HepG2 (cell line): ENCODE measurements around the gene CAVIN1. TPM values are rescaled to one million over a fixed set of nuclear protein-coding genes. Genes with fewer than 3 reads are reported as not detected.
A peak's percentile ranks its signal among the peaks of the same experiment; 100 is the strongest.

ENCODE experiments used
- ARID2 ChIP-seq: sonication (generic); formaldehyde crosslinking; IDR thresholded peaks from 2 replicates; pipeline ENCODE4 v1.8.1; 2022; ENCODE audit warnings: mild to moderate bottlenecking, missing genetic modification reagents, borderline replicate concordance
- CEBPB ChIP-seq: IDR thresholded peaks from 2 replicates; pipeline ENCODE4 v1.6.1; 2011; ENCODE audit warnings: low read depth, low read length, improper control_type of control experiment, borderline replicate concordance
- CREB1 ChIP-seq, 2 experiments: fragments of 450-650 bp in 1 of 2; IDR thresholded peaks; 2 replicates each; pipeline ENCODE4 v1.6.1; 2016 to 2017; ENCODE audit warnings: control low read depth in 1 of 2, mild to moderate bottlenecking in 1 of 2, missing compliant biosample characterization in 1 of 2, missing genetic modification characterization in 1 of 2
- DNMT3B ChIP-seq: conservative IDR thresholded peaks from 2 replicates; pipeline ENCODE4 v1.6.1; 2016; ENCODE audit warnings: missing biosample characterization, control low read depth
- EED ChIP-seq: sonication (generic); formaldehyde crosslinking; IDR thresholded peaks from 2 replicates; pipeline ENCODE4 v1.5.0; 2020; ENCODE audit warnings: mild to moderate bottlenecking, missing genetic modification reagents
- ELF3 ChIP-seq: IDR thresholded peaks from 2 replicates; pipeline ENCODE4 v1.6.1; 2016; ENCODE audit warnings: missing genetic modification reagents, missing compliant biosample characterization
- GLI4 ChIP-seq: sonication (generic); formaldehyde crosslinking; IDR thresholded peaks from 2 replicates; pipeline ENCODE4 v1.5.1; 2020; ENCODE audit warnings: missing genetic modification reagents, mild to moderate bottlenecking, moderate library complexity, borderline replicate concordance
- MLX ChIP-seq: IDR thresholded peaks from 2 replicates; pipeline ENCODE4 v1.6.1; 2016
- SAP130 ChIP-seq: IDR thresholded peaks from 2 replicates; pipeline ENCODE4 v1.6.1; 2016; ENCODE audit warnings: low read depth
- SMAD1 ChIP-seq: sonication (generic); formaldehyde crosslinking; IDR thresholded peaks from 2 replicates; pipeline ENCODE4 v1.4.0; 2020; ENCODE audit warnings: missing genetic modification reagents, low read depth, mild to moderate bottlenecking, borderline replicate concordance
- SNRNP70 ChIP-seq: fragments of 200-400 bp; formaldehyde crosslinking; IDR thresholded peaks from 2 replicates; pipeline ENCODE4 v1.6.1; 2017; ENCODE audit warnings: mild to moderate bottlenecking, low read depth, low read length, moderate library complexity
- SOX5 ChIP-seq: IDR thresholded peaks from 2 replicates; pipeline ENCODE4 v1.6.1; 2016; ENCODE audit warnings: borderline replicate concordance
- SPEN ChIP-seq: sonication (generic); formaldehyde crosslinking; IDR thresholded peaks from 2 replicates; pipeline ENCODE4 v1.5.1; 2020; ENCODE audit warnings: low read depth, mild to moderate bottlenecking, missing genetic modification reagents
- SRSF1 ChIP-seq: fragments of 200-400 bp; formaldehyde crosslinking; optimal IDR thresholded peaks from 2 replicates; pipeline ENCODE3; 2017; ENCODE audit warnings: mild to moderate bottlenecking, low read depth, low read length, moderate library complexity
- TGIF2 ChIP-seq: IDR thresholded peaks from 2 replicates; pipeline ENCODE4 v1.6.1; 2016; ENCODE audit warnings: control low read depth, missing compliant biosample characterization
- ZNF225 ChIP-seq: sonication (generic); formaldehyde crosslinking; IDR thresholded peaks from 2 replicates; pipeline ENCODE4 v1.4.0; 2020; ENCODE audit warnings: mild to moderate bottlenecking, missing genetic modification reagents
- ZNF333 ChIP-seq: sonication (generic); formaldehyde crosslinking; IDR thresholded peaks from 2 replicates; pipeline ENCODE4 v1.4.0; 2020; ENCODE audit warnings: mild to moderate bottlenecking, missing genetic modification reagents, borderline replicate concordance
- ZNF367 ChIP-seq: sonication (generic); formaldehyde crosslinking; IDR thresholded peaks from 2 replicates; pipeline ENCODE4 v1.4.0; 2020; ENCODE audit warnings: missing genetic modification reagents, borderline replicate concordance
- ZNF546 ChIP-seq: sonication (generic); formaldehyde crosslinking; conservative IDR thresholded peaks from 2 replicates; pipeline ENCODE4 v1.8.1; 2023; ENCODE audit warnings: mild to moderate bottlenecking, missing genetic modification reagents
- ZNF670 ChIP-seq: sonication (generic); formaldehyde crosslinking; IDR thresholded peaks from 2 replicates; pipeline ENCODE4 v1.8.0; 2022; ENCODE audit warnings: mild to moderate bottlenecking, missing genetic modification reagents, borderline replicate concordance
- ZNF737 ChIP-seq: sonication (generic); formaldehyde crosslinking; IDR thresholded peaks from 2 replicates; pipeline ENCODE4 v1.5.0; 2020; ENCODE audit warnings: missing genetic modification reagents, mild to moderate bottlenecking, borderline replicate concordance
- ZSCAN20 ChIP-seq: sonication (generic); formaldehyde crosslinking; IDR thresholded peaks from 2 replicates; pipeline ENCODE4 v1.4.0; 2020; ENCODE audit warnings: missing genetic modification reagents, mild to moderate bottlenecking, borderline replicate concordance
- polyA plus RNA-seq, 8 experiments: library from polyadenylated mRNA; depleted of rRNA in 3 of 8; stranded (reverse) in 7 of 8; unstranded in 1 of 8; fragments of >200 nt; fragmentation: Illumina TruSeq in 4 of 8; extraction: Trizol in 4 of 8; gene quantifications; 2 replicates each; pipeline versions ENCODE4 v1.2.1 to v1.2.3, GENCODE V29; 2011 to 2016; ENCODE audit warnings: low read depth in 4 of 8, missing spikeins in 1 of 8, mixed read lengths in 1 of 8; ENCODE audit not compliant: insufficient read depth in 1 of 8
- total RNA-seq, 5 experiments: library from RNA; depleted of rRNA; stranded (reverse); fragments of >200 nt; fragmentation: Illumina TruSeq; extraction: Trizol; gene quantifications; 2 replicates each; pipeline ENCODE4 v1.2.3, GENCODE V29; 2016; ENCODE audit warnings: low read depth in 1 of 5
- TF ChIP-seq, protein P1 (sequence below): sonication (generic); formaldehyde crosslinking; IDR thresholded peaks from 2 replicates; pipeline ENCODE4 v1.9.0; 2021; ENCODE audit warnings: missing genetic modification reagents, borderline replicate concordance
- TF ChIP-seq, protein P2 (sequence below): sonication (generic); formaldehyde crosslinking; IDR thresholded peaks from 2 replicates; pipeline ENCODE4 v1.4.0; 2020; ENCODE audit warnings: missing genetic modification reagents, mild to moderate bottlenecking, borderline replicate concordance

CAVIN1 gene
- total and polyA plus RNA-seq, 2 of the 13 experiments (the other 11 are each of a cell fraction or from before 2014, with no cell fraction given), result 15.9 to 25.5 TPM

DNA sequence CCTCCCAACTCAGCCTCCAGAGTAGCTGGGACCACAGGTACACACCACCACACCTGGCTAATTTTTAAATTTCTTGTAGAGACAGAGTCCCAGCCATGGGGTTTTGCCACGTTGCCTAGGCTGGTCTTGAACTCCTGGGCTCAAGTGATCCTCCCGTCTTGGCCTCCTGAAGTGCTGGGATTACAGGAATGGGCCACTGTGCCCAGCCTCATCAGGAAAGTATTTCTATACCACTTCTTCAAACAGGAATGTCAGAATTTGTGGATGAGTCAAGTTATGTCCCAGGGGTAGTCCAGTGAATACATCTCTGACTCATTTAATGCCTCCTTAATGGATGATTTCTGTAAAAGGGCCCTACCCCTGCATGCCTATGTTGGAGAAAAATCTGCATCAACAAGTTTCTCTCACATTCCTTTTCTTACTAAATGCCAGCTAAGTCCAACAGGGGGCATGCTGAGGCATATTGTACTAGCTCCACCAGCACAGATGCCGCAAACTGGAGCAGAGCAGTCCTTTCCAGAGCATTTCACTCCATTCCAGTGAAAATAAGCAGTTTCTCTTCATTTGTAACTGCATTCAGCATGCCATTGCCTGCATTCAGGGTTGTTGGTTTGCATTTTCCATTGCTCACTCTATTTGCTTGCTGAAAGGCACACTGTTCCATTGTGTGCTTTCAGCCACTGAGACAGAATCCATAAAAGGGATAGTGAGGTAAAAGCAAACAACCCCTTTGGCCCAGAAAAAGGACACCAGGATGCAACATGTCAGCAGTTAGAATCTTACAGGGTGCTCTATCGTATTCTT lies 5.3 kb upstream of the CAVIN1 start (continued):
- no peak for TF ChIP-seq TGIF2
- no peak for TF ChIP-seq CREB1 (IDR thresholded peaks at IDR 0.05)
- no peak for TF ChIP-seq CREB1 (CRISPR knock-in tag; IDR thresholded peaks at IDR 0.05)
- TF ChIP-seq, protein P1, sequence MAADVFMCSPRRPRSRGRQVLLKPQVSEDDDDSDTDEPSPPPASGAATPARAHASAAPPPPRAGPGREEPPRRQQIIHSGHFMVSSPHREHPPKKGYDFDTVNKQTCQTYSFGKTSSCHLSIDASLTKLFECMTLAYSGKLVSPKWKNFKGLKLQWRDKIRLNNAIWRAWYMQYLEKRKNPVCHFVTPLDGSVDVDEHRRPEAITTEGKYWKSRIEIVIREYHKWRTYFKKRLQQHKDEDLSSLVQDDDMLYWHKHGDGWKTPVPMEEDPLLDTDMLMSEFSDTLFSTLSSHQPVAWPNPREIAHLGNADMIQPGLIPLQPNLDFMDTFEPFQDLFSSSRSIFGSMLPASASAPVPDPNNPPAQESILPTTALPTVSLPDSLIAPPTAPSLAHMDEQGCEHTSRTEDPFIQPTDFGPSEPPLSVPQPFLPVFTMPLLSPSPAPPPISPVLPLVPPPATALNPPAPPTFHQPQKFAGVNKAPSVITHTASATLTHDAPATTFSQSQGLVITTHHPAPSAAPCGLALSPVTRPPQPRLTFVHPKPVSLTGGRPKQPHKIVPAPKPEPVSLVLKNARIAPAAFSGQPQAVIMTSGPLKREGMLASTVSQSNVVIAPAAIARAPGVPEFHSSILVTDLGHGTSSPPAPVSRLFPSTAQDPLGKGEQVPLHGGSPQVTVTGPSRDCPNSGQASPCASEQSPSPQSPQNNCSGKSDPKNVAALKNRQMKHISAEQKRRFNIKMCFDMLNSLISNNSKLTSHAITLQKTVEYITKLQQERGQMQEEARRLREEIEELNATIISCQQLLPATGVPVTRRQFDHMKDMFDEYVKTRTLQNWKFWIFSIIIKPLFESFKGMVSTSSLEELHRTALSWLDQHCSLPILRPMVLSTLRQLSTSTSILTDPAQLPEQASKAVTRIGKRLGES, result no peak
- TF ChIP-seq SNRNP70, result no peak
- no peak for TF ChIP-seq ZNF367 (CRISPR knock-in tag)
- TF ChIP-seq ARID2 (CRISPR knock-in tag), result no peak
- TF ChIP-seq ZNF670 (CRISPR knock-in tag), result no peak
- no peak for TF ChIP-seq GLI4 (CRISPR knock-in tag)
- no peak for TF ChIP-seq MLX (CRISPR knock-in tag)
- TF ChIP-seq ZSCAN20 (CRISPR knock-in tag), result 0 out of 2 replicates have a peak, but pooled peaks have one; percentile 31
- TF ChIP-seq SOX5, result peak; percentile 53; the same call in 1 of the 2 replicates
- no peak for TF ChIP-seq ZNF225 (CRISPR knock-in tag)
- TF ChIP-seq ELF3 (CRISPR knock-in tag), result peak; percentile 37; the same call in 1 of the 2 replicates
- TF ChIP-seq SRSF1, result no peak
- TF ChIP-seq CEBPB, result no peak; the same call in 1 of the 2 replicates
- no peak for TF ChIP-seq SPEN
- TF ChIP-seq DNMT3B (CRISPR knock-in tag), result 0 out of 2 replicates have a peak, but pooled peaks have one; percentile 42
- TF ChIP-seq EED, result no peak
- TF ChIP-seq, protein P2, sequence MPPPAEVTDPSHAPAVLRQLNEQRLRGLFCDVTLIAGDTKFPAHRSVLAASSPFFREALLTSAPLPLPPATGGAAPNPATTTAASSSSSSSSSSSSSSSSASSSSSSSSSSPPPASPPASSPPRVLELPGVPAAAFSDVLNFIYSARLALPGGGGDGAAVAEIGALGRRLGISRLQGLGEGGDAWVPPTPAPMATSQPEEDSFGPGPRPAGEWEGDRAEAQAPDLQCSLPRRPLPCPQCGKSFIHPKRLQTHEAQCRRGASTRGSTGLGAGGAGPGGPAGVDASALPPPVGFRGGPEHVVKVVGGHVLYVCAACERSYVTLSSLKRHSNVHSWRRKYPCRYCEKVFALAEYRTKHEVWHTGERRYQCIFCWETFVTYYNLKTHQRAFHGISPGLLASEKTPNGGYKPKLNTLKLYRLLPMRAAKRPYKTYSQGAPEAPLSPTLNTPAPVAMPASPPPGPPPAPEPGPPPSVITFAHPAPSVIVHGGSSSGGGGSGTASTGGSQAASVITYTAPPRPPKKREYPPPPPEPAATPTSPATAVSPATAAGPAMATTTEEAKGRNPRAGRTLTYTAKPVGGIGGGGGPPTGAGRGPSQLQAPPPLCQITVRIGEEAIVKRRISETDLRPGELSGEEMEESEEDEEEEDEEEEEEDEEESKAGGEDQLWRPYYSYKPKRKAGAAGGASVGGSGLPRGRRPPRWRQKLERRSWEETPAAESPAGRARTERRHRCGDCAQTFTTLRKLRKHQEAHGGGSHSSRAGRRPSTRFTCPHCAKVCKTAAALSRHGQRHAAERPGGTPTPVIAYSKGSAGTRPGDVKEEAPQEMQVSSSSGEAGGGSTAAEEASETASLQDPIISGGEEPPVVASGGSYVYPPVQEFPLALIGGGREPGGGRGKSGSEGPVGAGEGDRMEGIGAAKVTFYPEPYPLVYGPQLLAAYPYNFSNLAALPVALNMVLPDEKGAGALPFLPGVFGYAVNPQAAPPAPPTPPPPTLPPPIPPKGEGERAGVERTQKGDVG, result no peak
- no peak for TF ChIP-seq ZNF737 (CRISPR knock-in tag)
- peak; percentile 71 for TF ChIP-seq SAP130 (CRISPR knock-in tag)
- TF ChIP-seq ZNF333 (CRISPR knock-in tag), result no peak
- TF ChIP-seq ZNF546, result no peak
- no peak for TF ChIP-seq SMAD1
